MM.1S (cell line): ENCODE measurements around the gene CHP1.

Experiments
- DNase-seq: peaks from one replicate; pipeline ENCODE4 v3.0.0-alpha.2; 2015
- H2AFZ ChIP-seq: fragments of 300-600 bp; sonication (generic); 2 replicates; pipeline ENCODE4 v1.6.0; 2016; ENCODE audit warnings: antibody characterized with exemption, low read length
- H3F3A ChIP-seq: fragments of 300-600 bp; sonication (generic); 2 replicates; pipeline ENCODE4 v1.6.1; 2016; ENCODE audit warnings: mild to moderate bottlenecking, antibody characterized with exemption, low read length, moderate library complexity, mixed read lengths; ENCODE audit not compliant: insufficient read depth
- H3K27ac ChIP-seq: fragments of 300-600 bp; sonication (generic); 2 replicates; pipeline ENCODE4 v1.5.1; 2016; ENCODE audit warnings: mild to moderate bottlenecking, low read length
- H3K27me3 ChIP-seq: fragments of 300-600 bp; sonication (generic); replicated peaks from 2 replicates; pipeline ENCODE4 v1.6.0; 2016; ENCODE audit warnings: low read length; ENCODE audit not compliant: insufficient read depth
- H3K36me3 ChIP-seq: fragments of 300-600 bp; sonication (generic); replicated peaks from 2 replicates; pipeline ENCODE4 v1.6.1; 2016; ENCODE audit warnings: mild to moderate bottlenecking, low read length, mixed read lengths; ENCODE audit not compliant: insufficient read depth
- H3K4me1 ChIP-seq: fragments of 300-600 bp; sonication (generic); 2 replicates; pipeline ENCODE4 v1.6.1; 2016; ENCODE audit warnings: low read length, mixed read lengths
- H3K4me2 ChIP-seq: fragments of 300-600 bp; sonication (generic); 2 replicates; pipeline ENCODE4 v1.6.0; 2016; ENCODE audit warnings: low read depth, low read length
- H3K4me3 ChIP-seq: fragments of 300-600 bp; sonication (generic); 2 replicates; pipeline ENCODE4 v1.5.1; 2016; ENCODE audit warnings: low read length, mixed read lengths
- H3K79me2 ChIP-seq: fragments of 300-600 bp; sonication (generic); 2 replicates; pipeline ENCODE4 v1.6.1; 2016; ENCODE audit warnings: mixed run types, low read length, mixed read lengths
- H3K9ac ChIP-seq: fragments of 300-600 bp; sonication (generic); 2 replicates; pipeline ENCODE4 v1.6.1; 2016; ENCODE audit warnings: low read length, mixed read lengths
- H3K9me2 ChIP-seq: fragments of 300-600 bp; sonication (generic); replicated peaks from 2 replicates; pipeline ENCODE4 v1.6.1; 2016; ENCODE audit warnings: mild to moderate bottlenecking, low read length, mixed read lengths; ENCODE audit not compliant: insufficient read depth
- H3K9me3 ChIP-seq: fragments of 300-600 bp; sonication (generic); replicated peaks from 2 replicates; pipeline ENCODE4 v1.6.1; 2016; ENCODE audit warnings: mild to moderate bottlenecking, low read length, mixed read lengths; ENCODE audit not compliant: insufficient read depth
- H4K20me1 ChIP-seq: fragments of 300-600 bp; sonication (generic); 2 replicates; pipeline ENCODE4 v1.6.1; 2016; ENCODE audit warnings: mild to moderate bottlenecking, low read length, moderate library complexity, mixed read lengths; ENCODE audit not compliant: insufficient read depth
- EZH2 ChIP-seq: fragments of 300-600 bp; sonication (generic); optimal IDR thresholded peaks from 2 replicates; pipeline ENCODE3; 2017; ENCODE audit warnings: low read depth, mild to moderate bottlenecking, antibody characterized with exemption, low read length, mixed read lengths
- EZH2phosphoT487 ChIP-seq: fragments of 300-600 bp; sonication (generic); IDR thresholded peaks from 2 replicates; pipeline ENCODE4 v1.6.1; 2018; ENCODE audit warnings: antibody characterized with exemption, low read length
- TF ChIP-seq, protein P1 (sequence below): fragments of 300-600 bp; sonication (generic); IDR thresholded peaks from 2 replicates; pipeline ENCODE4 v1.5.1; 2016; ENCODE audit warnings: antibody characterized with exemption, low read length, mixed read lengths

The CHP1 gene

DNA sequence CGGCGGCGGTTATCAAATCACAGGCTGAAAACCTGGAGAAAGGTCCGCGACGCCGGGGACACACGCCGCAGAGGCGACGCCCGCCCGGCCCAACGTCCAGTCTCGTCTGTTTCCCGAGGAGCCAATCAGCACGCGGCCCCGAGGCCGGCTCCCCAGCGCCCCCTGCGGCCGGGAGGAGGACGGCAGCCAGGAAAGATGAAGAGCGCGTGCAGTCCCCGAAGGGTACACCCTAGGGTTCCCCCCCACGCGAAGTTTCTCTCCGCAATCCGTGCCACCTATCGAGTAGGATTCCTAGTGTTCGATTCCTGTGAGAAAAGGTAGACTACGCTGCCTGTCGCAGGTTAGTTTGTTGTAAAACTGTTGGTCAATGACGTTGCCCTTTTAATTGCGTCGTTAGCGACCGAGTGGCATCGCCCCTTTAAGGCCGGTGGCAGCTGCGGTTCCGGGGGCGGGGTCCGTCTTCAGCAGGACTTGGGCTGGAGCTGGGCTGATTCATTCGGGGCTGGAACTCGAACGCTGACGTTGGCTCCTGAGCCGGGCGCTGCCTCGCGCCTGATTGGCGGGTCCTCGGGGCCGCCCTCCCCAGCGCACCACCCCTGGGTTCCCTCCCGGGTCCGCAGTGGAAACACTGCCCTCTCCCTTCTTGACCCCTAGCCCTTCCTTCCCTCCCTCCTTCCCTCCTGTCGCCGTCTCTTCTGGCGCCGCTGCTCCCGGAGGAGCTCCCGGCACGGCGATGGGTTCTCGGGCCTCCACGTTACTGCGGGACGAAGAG lies at the start of gene CHP1, which contains the start of gene EXD1:
CHP1 (plus strand) TSS at position 619 of the 772 bp plus-strand sequence; CDS start at position 734, 115 bp downstream.
EXD1 (minus strand) TSS at position 108 of the 772 bp plus-strand sequence. CDS start 4,182 bp downstream, outside the sequence.
- TF ChIP-seq, protein P1, sequence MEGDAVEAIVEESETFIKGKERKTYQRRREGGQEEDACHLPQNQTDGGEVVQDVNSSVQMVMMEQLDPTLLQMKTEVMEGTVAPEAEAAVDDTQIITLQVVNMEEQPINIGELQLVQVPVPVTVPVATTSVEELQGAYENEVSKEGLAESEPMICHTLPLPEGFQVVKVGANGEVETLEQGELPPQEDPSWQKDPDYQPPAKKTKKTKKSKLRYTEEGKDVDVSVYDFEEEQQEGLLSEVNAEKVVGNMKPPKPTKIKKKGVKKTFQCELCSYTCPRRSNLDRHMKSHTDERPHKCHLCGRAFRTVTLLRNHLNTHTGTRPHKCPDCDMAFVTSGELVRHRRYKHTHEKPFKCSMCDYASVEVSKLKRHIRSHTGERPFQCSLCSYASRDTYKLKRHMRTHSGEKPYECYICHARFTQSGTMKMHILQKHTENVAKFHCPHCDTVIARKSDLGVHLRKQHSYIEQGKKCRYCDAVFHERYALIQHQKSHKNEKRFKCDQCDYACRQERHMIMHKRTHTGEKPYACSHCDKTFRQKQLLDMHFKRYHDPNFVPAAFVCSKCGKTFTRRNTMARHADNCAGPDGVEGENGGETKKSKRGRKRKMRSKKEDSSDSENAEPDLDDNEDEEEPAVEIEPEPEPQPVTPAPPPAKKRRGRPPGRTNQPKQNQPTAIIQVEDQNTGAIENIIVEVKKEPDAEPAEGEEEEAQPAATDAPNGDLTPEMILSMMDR, result peak; percentile 84
- no peak for TF ChIP-seq EZH2phosphoT487
- TF ChIP-seq EZH2, result no peak
- H3K4me2 ChIP-seq, result peak within 1 kb of the TSS; percentile 85
- H3K9ac ChIP-seq, result peak within 1 kb of the TSS; percentile 89
- H3K4me1 ChIP-seq, result peaks cover 4% of the 10 kb centered on the region; the same call in 1 of the 2 replicates
- H3K9me2 ChIP-seq, result no peaks in the 10 kb centered on the region
- peak; percentile 97 for DNase-seq
- H2AFZ ChIP-seq, result peak within 1 kb of the TSS; percentile 92
- H3K9me3 ChIP-seq, result no peaks in the 10 kb centered on the region
- H3K36me3 ChIP-seq, result no peaks in the 10 kb centered on the region
- H3F3A ChIP-seq, result no peaks in the 10 kb centered on the region
- H3K4me3 ChIP-seq, result peak within 1 kb of the TSS; percentile 97
- H3K27ac ChIP-seq, result peak within 1 kb of the TSS; percentile 59; the same call in 1 of the 2 replicates
- no peaks in the 10 kb centered on the region for H4K20me1 ChIP-seq
- H3K27me3 ChIP-seq, result no peaks in the 10 kb centered on the region
- H3K79me2 ChIP-seq, result peaks cover 34% of the 10 kb centered on the region

DNA sequence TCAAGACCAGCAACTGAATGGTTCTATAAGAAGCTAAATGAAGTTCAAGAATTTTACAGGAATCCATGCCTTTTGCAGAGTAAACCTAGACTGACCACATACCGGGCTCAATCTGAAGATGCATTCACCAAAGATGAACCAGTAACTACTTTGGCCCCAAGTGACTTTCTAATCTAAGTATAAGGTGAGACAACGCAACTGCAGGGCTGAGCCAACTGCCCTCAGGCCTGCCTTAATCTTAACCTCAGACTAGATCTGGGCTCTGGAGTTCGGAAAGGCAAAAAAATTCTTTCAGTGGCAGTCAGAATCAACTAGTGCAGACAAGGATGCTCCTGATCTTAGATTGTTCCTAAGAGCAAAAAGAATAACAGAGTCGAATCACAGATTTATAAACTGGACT lies 48.8 kb upstream of the CHP1 start:
- H3K27me3 ChIP-seq, result no peaks in the 10 kb centered on the region

GRCh38 chr15:41183581-41183980 lies 47.5 kb upstream of the CHP1 start:
- H3K27me3 ChIP-seq, result no peaks in the 10 kb centered on the region
- no peak overlapping the region for H3K9ac ChIP-seq
- no peaks in the 10 kb centered on the region for H4K20me1 ChIP-seq
- no peaks in the 10 kb centered on the region for H3K4me1 ChIP-seq
- no peaks in the 10 kb centered on the region for H3K9me3 ChIP-seq
- H2AFZ ChIP-seq, result no peak overlapping the region
- H3K4me3 ChIP-seq, result no peak overlapping the region
- no peak overlapping the region for H3K4me2 ChIP-seq
- no peaks in the 10 kb centered on the region for H3K79me2 ChIP-seq
- no peak overlapping the region for H3K27ac ChIP-seq
- H3K36me3 ChIP-seq, result no peaks in the 10 kb centered on the region
- TF ChIP-seq, protein P1, result no peak
- no peak for TF ChIP-seq EZH2phosphoT487
- no peak for TF ChIP-seq EZH2
- no peak for DNase-seq
- H3F3A ChIP-seq, result no peaks in the 10 kb centered on the region
- H3K9me2 ChIP-seq, result no peaks in the 10 kb centered on the region

More for the DNA sequence above, 48.8 kb upstream of the CHP1 start:
- Histone ChIP-seq H3K36me3 (no peaks in the 10 kb centered on the region), H3K79me2 (no peaks in the 10 kb centered on the region), H4K20me1 (no peaks in the 10 kb centered on the region), H3F3A (no peaks in the 10 kb centered on the region), H3K4me3 (no peak overlapping the region), H3K9me3 (no peaks in the 10 kb centered on the region), H3K9ac (no peak overlapping the region), H3K4me2 (no peak overlapping the region), H3K4me1 (no peaks in the 10 kb centered on the region), H3K27ac (no peak overlapping the region), H2AFZ (no peak overlapping the region), H3K9me2 (no peaks in the 10 kb centered on the region)
- TF ChIP-seq EZH2phosphoT487 (no peak), EZH2 (no peak)
- TF ChIP-seq, protein P1, result no peak
- DNase-seq, result no peak
